HG02763 (cell line): ENCODE data around the gene EIF1AD.
A peak's percentile ranks its signal among the peaks of the same experiment; 100 is the strongest.
"Not testable (repeated sequence)": the region's sequence is repeated elsewhere in the genome, so short reads cannot be mapped to it uniquely, and the experiment has no call there.

ENCODE experiments used
- ATAC-seq: cut with Tn5 transposase; IDR thresholded peaks from one replicate; pipeline ENCODE4 v1.9.1; 2021; ENCODE audit warnings: mild to moderate bottlenecking, moderate library complexity; ENCODE audit not compliant: unreplicated experiment

The EIF1AD gene

GRCh38 chr11:65973439-65974110 is 28.4 kb downstream of the EIF1AD start:
- ATAC-seq, result no peak

GRCh38 chr11:65972116-65972515 is 29.8 kb downstream of the EIF1AD start:
- no peak for ATAC-seq

GRCh38 chr11:65968600-65969482 is 33.1 kb downstream of the EIF1AD start:
- no peak for ATAC-seq

- ATAC-seq, result no peak
Observed at GRCh38 chr11:65967329-65967934, 34.5 kb downstream of the EIF1AD start.

GRCh38 chr11:65965986-65966762 is 35.8 kb downstream of the EIF1AD start:
- ATAC-seq, result no peak

GRCh38 chr11:65964906-65965305 is 37.1 kb downstream of the EIF1AD start:
- no peak for ATAC-seq

GRCh38 chr11:65962141-65962564 is 39.8 kb downstream of the EIF1AD start:
- no peak for ATAC-seq

GRCh38 chr11:65961267-65962140 is 40.5 kb downstream of the EIF1AD start, which contains the start of gene SART1:
SART1 (plus strand) TSS chr11:65961734; CDS start chr11:65961781, 47 bp downstream.
- peak; percentile 87 for ATAC-seq

GRCh38 chr11:65960824-65961266 is 41.1 kb downstream of the EIF1AD start:
- no peak for ATAC-seq

GRCh38 chr11:65958774-65959420 is 43.1 kb downstream of the EIF1AD start:
- ATAC-seq, result no peak

GRCh38 chr11:65958291-65958690 is 43.7 kb downstream of the EIF1AD start:
- no peak for ATAC-seq

- ATAC-seq, result no peak
Observed at GRCh38 chr11:65954771-65955170, 47.2 kb downstream of the EIF1AD start.

- no peak for ATAC-seq
Observed at GRCh38 chr11:65953471-65953870, 48.5 kb downstream of the EIF1AD start.

- ATAC-seq, result no peak
Observed at GRCh38 chr11:65952052-65952521, 49.9 kb downstream of the EIF1AD start.

GRCh38 chr11:65951641-65952040 is 50.3 kb downstream of the EIF1AD start:
- ATAC-seq, result not testable (repeated sequence)

GRCh38 chr11:65950711-65951110 is 51.2 kb downstream of the EIF1AD start:
- ATAC-seq, result not testable (repeated sequence)

GRCh38 chr11:65947603-65948125 is 54.3 kb downstream of the EIF1AD start:
- no peak for ATAC-seq

- ATAC-seq, result no peak
Observed at GRCh38 chr11:65947133-65947532, 54.8 kb downstream of the EIF1AD start.

GRCh38 chr11:65946655-65947054 is 55.3 kb downstream of the EIF1AD start:
- ATAC-seq, result no peak
